ENCODE measurements around the gene ACKR3.

ACKR3 gene

DNA sequence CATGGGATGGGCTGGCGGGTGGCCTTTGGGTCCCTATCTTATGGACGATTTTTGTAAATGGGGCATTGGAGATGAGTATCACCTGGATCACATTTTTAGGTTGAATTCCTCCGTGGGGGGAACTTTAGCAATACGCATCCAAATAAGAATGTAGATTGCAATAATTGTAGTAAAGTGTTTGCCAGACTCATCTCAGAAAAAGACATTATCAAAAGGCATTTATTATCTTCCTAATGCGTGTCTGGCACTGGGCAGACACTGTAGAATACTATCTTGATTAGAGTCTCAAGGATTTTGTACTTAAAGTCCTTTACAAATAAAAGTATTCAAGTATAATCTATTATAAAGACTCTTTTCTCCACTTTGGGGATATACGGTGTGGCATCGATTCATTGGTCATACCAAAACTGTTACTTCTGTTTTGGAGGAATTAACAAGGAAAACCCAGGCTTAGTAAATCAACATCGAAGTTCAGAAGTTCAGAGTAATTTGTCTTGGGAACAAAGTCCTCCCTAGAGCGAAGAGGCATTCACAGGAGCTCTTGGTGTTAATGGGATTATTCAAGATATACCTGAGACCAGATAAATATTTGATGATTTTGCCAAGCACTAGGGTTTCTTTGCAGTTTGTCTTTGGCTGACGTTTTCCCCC lies 578 bp upstream of the ACKR3 start:
- no peak for DNase-seq (ENCODE audit: low spot score)

DNA sequence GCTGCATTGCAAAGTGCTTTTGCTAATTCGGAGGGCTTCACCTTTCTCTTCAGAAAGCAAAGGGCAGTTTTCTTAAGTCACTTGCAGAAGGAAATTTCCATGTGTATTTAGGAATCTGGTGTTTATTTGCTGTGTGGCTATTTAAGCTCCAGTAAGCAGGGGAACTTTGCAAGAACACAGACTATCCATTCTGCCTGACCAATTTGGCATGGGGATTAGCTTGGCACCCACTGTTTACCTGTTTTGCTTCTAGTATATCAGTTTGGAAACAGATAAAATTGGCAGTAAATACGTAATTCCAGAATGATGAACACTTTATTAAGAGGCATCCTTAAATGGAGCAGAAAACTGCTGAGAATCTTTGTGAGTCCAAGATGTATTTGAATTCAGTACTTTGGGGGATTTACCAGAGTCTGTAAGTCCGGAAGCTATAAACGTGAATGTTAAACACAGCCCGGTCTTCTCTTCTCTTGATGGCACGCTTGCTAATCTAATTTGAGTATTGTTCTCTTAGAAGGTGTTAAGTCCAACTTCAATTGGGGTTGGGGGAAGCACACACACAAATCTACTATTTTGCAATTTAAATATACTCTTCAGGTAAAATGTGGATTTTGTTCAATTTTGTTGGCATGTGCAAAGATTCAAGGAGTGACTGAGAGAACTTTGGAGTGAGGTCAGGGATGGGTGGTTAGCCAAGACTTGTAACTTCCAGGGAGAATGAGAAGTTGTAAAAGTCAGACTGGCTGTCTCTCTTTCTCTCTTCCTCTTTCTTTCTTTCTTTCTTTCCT lies 650 bp downstream of the ACKR3 start:
- no peak for DNase-seq (ENCODE audit: low spot score)

DNA sequence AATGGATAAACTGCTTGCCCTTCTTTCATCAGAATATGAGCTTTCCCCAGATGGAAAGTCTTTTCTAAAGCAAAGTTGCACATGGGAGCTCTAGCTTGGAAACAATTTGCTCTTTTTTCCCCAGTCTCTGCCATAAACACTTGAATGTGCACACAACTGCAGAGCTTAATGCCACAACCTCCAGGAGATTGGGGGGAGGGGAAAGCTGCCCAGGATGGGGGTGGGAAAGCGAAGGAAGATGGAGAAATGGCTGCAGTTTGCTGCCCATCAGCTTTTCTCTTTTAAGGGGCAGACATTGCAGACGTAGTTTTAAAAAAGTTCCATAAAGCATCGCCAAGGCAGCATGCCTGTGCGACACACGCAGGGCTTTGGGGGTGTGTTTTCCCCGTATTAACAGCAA lies 1.5 kb downstream of the ACKR3 start:
- DNase-seq (ENCODE audit: low spot score), result no peak

DNA sequence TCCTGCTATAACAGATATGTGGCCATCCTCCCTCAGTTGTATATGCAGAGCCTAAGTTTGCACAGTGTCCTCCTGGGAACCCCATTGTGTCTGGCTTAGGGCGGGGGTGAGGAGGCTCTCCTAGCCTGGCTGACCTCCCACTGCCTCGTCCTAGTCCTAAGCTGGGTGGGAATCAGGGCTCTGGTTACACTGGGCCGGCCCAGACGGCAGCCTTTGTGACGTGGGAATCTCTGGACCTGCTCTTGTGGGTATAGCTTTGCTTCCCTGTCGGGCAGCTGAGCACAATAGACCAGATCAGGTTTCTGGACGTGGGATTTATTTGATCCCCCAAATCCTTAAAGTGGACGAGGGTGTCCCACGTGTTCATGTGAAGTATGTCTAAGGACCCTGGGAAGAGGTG lies 2.9 kb downstream of the ACKR3 start:
- DNase-seq (ENCODE audit: low spot score), result peak; percentile 43

DNA sequence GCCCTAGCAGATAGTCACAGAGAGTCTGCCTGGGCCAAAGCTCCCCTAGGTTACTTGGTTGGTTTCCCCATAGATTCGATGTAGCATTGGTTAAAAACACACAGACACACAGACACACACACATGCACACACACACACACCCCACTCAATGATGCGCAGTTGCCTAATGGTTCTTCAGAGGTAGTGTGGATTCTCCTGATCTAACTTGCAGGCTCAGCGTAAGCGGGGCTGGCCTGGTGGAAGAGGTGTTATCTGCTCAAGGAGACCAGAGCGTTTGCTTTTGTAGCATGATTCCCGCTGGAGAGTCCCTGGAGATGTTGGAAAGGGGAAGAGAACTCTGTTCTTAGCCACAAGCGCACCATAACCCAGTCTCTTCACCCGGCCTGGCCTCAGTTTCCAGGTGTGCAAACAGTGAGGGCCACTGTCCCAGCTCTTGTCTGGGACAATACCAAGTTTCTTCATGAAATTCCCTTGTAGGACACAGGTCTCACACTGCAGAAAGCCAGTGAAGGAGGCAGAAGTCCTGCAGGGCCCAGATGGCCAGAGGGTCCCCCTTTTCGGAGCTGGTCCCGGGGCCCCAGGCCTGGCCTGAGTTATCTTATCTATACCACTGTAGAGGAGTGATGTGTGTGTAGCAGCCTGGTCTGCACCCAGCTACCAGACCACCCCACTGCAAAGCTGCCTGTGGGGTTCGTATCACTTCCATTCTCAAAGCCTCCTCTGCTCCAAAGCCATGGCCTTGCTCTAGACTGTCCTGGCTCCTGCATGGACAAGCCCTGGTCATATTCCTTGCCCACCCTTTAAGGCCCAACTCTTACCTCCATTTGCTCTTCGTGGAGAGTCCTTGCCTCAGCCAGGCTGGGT lies 3.7 kb downstream of the ACKR3 start:
- no peak for DNase-seq (ENCODE audit: low spot score)

DNA sequence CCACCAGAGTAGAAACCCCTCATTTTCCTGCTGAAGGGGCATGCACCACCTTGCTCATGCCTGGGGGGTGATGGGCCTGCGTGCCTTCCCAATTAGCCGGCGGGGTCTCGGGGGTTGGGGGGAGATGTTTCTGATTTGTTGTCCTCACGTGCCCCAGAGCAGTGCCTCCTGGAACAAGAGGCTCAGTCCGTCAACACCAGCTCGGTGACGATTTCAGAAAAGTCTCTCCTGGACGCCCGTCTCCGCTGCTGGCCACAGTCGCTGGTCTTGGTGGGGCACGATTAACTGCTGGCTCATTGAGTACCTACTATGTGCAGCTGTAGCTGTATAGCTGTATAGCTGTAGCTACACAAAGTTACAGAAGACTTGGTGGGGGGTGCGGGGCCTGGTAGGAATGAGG lies 4.4 kb downstream of the ACKR3 start:
- no peak for DNase-seq (ENCODE audit: low spot score)

DNA sequence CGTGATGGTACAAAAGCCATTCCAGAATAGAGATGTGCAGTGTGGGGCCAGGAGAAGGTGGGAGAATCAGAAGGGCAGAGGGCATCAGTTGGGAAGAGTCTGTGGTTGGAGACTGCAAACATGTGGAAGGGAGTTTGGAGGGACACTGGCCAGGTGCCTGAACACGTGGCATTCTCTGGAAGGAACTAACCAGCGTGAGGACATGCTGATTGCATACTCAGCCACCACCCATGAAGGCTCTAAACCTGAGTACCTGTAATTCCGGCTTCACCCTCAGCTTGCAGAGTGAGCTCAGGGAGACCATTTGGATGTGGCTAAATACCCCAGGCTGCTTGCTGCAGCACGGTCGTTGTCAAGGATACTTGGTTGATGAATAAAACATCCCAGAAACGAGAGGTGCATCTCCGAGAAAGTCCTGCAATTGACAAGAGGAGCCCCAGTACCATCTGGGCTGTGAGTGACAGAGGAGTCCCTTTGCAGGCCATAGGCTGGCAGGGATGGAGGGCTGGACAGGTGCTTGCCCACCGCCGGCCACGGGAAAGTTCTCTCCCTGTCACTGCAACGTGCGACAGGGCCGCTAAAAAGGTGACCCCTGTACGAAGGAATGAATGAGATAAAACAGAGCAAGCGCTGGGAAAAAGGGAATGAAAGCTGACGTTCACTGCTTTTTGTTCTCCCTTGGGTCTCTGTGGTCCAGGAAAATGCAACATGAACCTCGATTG lies 5.0 kb downstream of the ACKR3 start:
- no peak for DNase-seq (ENCODE audit: low spot score)

DNA sequence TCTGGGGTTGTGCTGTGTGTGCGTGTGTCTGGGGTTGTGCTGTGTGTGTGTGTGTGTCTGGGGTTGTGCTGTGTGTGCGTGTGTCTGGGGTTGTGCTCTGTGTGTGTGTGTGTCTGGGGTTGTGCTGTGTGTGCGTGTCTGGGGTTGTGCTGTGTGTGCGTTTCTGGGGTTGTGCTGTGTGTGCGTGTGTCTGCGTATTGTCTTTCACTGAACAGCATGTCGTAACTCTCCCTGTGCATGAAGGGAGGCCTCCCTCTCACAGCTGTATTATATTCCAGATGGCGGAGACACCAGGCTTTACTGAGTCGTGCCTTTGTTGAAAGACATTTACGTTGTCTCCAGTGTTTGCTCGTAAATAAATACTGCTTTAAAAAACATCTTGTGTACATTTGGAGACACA lies 5.9 kb downstream of the ACKR3 start:
- no peak for DNase-seq (ENCODE audit: low spot score)

DNA sequence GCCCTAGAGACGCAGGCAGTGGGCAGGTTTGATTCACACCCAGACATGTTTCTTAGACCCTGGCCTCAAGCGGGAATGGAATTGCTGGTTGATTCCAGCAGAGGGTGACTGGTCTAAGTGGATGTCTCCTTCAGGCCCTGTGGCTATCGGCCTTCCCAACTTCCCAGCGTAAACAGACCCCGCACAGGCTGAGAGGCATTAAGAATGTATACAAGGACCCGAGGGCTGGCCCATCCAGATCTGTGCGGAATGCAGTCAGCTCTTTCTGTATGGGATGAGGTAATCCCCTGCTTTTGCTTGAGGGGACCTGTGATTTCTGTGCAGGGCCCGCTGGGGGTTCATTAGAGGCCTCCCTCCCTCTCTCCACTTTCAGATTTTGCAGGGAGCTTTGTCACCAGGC lies 6.5 kb downstream of the ACKR3 start:
- peak; percentile 51 for DNase-seq (ENCODE audit: low spot score)

DNA sequence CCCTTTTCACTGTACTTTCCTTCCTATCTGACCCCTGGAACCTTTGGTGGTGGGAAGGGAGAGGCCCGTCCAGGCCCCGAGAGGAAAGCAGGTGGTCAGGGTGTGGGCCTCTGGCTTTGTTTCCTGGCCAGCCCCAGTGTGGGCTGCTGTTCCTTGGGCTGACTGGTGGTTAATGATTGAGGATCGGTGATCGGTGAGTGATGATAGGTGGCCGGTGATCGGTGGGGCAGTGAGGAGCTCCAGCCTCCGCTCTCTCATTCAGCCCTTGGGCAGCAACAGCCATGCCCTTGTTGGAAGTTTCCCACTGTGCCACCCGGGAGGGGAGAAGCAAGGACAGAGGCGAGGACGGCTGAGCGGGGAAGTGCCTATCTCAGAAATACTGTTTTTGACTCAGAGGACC lies 7.3 kb downstream of the ACKR3 start:
- DNase-seq (ENCODE audit: low spot score), result no peak

DNA sequence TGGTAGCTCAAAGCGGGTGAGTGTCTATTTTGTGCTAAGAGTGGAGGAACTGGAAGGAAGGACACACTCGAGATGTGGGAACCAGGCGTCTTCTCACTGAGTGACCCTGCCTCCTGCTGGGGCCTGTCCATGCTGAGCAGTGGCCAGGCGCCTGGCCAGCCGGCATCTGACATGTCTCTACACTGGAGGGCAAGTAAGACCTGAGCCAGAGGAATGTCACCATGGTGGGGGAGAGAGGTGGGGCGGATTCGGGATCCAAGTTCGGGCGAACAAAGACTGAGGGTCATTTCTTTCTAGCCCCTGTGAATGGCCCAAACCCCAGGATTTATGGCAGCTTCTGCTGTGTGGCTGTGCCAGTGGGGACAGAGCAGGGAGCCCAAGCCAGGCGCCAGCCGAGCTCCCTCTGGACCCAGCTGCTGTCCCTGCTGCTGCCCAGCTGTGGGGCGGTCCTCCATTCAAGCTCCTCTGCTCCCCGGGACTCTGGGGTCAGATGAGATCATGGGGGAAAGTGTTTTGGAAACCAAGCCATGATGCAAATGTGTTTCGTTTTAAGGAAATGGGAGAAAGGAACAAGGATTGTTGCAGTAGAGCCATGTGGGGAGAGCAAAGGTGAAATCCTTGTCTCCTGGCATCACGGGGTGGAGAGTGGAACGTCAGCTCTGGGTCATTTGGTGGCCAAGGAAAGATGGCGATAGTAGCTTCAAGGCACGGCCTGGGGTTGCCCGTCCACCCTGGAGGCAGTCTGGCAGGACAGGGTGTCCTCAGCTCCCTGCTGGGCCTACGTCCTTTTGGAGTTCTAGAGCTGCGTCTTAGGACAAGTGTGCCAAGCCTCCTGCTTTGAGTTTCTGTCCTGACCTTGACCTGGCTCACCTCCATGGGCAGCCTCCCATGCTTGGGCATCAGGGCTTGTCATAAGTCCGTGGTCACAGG lies 8.1 kb downstream of the ACKR3 start:
- DNase-seq (ENCODE audit: low spot score), result no peak

DNA sequence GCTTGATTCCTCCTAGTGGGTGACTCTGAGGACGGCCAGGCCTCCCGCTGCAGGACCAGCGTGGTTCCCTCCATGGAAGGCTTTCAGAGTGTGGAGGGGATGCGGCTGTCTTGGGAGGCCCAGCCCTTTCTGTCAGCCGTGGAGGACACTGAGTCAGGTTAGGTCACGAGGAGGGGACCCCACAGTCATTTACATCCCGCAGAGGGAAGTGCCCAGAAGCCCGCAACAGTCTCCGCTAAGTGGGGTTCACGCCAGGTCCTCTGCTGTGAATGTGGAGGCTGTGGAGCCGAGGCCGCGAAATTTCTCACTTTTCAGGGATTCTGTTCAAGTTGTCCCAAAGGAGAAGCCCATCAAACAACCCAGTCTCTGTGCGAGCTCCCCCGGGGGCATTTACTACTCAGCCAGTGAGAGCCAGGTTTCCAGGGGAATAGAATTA lies 8.8 kb downstream of the ACKR3 start:
- no peak for DNase-seq (ENCODE audit: low spot score)

DNA sequence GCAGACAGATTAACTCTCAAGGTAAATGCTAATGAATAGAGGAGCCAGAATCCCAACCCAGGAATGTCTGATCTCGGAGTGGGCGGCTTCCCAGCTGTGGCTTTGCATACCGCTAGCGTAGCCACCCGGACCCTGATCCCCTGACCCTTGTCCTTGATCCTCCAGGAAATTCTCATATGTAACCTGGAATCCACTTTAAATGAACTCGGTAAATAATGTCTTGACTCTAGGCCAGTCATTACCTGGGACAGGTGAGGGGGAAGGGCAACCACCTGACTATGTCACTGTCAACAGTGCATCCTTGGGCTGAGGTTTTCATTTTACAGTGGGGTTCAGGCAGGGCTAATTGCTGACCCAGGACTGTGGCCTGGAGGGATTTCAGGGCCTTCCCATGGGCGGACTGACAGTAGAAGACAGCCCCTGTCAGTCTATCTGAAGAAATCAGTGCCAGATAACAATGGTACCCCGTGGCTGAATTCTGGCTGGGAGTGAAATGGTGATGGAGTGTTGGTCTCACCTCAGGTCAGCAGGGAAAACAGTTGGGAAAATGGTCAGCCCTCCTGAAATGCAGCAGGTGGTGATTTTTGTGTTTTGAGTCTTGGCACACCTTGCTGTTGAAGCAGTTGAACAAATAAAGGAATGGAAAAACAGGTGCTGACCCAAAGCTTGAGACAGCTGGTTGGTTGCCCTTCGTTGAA lies 9.6 kb downstream of the ACKR3 start:
- DNase-seq (ENCODE audit: low spot score), result peak; percentile 41

DNA sequence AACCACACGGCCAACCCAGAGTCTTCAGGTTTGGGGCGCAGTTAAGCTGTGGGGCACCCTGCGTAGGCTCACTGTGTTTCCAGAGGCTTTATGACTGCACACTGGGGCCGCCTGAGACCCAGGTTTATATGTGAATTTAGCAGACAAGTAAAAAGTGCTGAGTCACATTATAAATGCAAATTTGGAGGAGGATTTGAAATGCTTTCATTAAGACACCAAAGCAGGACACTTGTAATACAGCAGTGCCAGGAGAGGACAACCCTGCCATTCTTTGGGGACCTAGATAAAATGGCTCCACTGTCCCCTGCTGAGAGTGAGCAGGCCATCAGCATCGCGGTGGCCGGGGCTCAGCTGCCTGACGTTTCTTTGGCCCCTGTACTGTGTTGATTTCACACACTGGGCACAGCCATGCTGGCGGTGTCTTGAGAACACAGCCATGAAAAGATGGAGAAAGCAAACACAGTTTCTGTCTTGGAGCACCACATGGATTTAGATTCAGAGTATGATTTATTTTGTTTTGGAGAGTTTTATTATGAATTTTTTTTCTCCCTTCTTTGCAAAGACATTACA lies 10.2 kb downstream of the ACKR3 start:
- DNase-seq (ENCODE audit: low spot score), result no peak

DNA sequence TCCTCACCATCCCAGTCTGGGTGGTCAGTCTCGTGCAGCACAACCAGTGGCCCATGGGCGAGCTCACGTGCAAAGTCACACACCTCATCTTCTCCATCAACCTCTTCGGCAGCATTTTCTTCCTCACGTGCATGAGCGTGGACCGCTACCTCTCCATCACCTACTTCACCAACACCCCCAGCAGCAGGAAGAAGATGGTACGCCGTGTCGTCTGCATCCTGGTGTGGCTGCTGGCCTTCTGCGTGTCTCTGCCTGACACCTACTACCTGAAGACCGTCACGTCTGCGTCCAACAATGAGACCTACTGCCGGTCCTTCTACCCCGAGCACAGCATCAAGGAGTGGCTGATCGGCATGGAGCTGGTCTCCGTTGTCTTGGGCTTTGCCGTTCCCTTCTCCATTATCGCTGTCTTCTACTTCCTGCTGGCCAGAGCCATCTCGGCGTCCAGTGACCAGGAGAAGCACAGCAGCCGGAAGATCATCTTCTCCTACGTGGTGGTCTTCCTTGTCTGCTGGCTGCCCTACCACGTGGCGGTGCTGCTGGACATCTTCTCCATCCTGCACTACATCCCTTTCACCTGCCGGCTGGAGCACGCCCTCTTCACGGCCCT lies 11.2 kb downstream of the ACKR3 start:
- no peak for DNase-seq (ENCODE audit: low spot score)

DNA sequence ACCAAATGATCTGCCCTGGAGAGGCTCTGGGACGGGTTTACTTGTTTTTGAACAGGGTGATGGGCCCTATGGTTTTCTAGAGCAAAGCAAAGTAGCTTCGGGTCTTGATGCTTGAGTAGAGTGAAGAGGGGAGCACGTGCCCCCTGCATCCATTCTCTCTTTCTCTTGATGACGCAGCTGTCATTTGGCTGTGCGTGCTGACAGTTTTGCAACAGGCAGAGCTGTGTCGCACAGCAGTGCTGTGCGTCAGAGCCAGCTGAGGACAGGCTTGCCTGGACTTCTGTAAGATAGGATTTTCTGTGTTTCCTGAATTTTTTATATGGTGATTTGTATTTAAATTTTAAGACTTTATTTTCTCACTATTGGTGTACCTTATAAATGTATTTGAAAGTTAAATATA lies 11.9 kb downstream of the ACKR3 start:
- no peak for DNase-seq (ENCODE audit: low spot score)

DNA sequence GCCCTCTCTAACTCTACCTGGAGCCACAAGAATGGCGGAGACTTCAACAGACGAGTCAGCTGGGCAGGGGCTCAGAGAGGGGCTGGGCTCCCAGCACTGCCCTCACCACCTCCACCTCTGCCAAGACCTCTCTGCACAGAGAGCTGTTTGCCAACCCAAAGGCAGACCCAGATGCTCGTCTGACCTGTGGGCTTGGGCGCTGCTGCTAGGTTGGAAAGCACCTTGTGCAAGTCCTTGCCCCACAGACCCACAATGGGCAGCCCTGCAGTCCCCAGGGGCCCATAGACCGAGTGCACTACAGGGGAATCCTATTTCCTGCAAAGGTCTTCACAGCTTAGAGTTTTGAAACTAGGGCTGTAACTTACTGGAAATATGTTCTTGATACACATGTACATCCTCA lies 13.3 kb downstream of the ACKR3 start:
- DNase-seq (ENCODE audit: low spot score), result no peak

DNA sequence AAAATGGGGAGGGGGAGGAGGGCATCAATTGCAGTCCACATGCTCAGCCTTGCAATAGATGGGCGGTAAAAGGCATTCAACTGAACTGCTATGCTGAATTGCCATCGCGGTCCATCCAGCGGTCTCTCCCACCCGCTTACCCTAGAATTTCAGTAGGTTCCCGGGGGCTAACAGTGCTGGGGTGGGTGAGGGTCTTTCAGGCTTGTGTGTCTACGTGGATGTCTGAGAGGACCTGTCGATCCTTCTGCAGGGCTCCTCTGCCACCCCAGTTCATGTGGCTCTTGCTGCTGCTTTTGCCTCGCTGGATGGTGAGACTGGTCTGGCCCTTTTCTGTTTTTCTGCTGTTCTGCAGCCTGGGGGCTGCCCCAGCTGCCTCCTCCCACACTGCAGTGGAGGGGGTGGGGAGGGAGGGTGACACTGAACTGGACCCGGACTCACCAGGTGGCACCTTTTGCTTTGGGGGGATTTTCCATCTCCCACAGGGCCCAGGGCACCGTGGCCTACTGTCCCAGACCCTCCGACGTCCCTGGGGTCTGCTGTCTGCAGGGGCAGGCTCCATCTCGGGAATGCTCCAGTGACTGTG lies 14.1 kb downstream of the ACKR3 start:
- no peak for DNase-seq (ENCODE audit: low spot score)

Data from iPS-NIHi11 (cell line).